SK-N-MC (cell line): ENCODE data around the gene TUBE1.

Source experiments
- EZH2 ChIP-seq: fragments of 200-600 bp; sonication (generic); IDR thresholded peaks from one replicate; pipeline ENCODE4 v1.6.1; 2017; ENCODE audit warnings: antibody characterized with exemption
- FOXP2 ChIP-seq: optimal IDR thresholded peaks from 2 replicates; pipeline ENCODE3; 2011; ENCODE audit warnings: mild to moderate bottlenecking, moderate library complexity; ENCODE audit not compliant: insufficient read depth; ENCODE audit errors: extremely low read length, control extremely low read depth
- POLR2AphosphoS5 ChIP-seq: IDR thresholded peaks from 2 replicates; pipeline ENCODE4 v1.6.1; 2012; ENCODE audit warnings: mild to moderate bottlenecking, low read depth, low read length, borderline replicate concordance

DNA sequence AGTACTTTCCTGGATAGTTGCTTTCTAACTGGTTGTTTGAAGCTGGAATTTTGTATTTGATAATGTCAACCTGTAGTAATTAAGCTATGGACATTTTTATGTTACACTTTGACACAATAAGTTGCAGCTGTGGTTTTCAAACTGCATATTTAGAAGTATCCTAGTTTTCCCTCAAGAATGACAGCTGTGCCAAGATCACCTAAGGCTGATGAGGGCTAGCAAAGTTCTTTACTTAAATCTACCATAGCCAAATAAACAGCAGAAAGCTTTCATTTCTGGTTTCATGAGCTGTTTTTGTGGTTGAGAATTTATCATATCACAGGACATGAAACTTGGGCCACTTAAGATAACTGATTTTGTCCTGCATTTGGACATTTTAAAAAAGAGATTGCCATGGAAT, 30.8 kb upstream of the TUBE1 start:
- TF ChIP-seq EZH2 = no peak
- no peak for TF ChIP-seq POLR2AphosphoS5
- no peak for TF ChIP-seq FOXP2
